Thyroid gland (tissue), 4 donors: ENCODE data around the gene CFHR5. TPM values are rescaled to one million over a fixed set of nuclear protein-coding genes. Genes with fewer than 3 reads are reported as not detected.
"Not testable (repeated sequence)": the region's sequence is repeated elsewhere in the genome, so short reads cannot be mapped to it uniquely, and the experiment has no call there.

Experiments used
- DNase-seq, 2 donors: peaks; one replicate each; pipeline ENCODE4 v3.0.0-alpha.2; 2019
- H3K27ac ChIP-seq, 3 donors: fragments of 200-600 bp; sonication (generic); 1 replicate in 2 of 3; 2 replicates in 1 of 3; pipeline ENCODE4 v1.5.1; 2016 to 2019; ENCODE audit warnings: mild to moderate bottlenecking in 1 of 3, moderate library complexity in 1 of 3
- H3K27me3 ChIP-seq: fragments of 200-600 bp; sonication (generic); one replicate; pipeline ENCODE4 v1.5.1; 2019
- H3K36me3 ChIP-seq, 2 donors: fragments of 200-600 bp; sonication (generic); one replicate each; pipeline ENCODE4 v1.5.1; 2016 to 2019
- H3K4me1 ChIP-seq, 2 donors: fragments of 200-600 bp; sonication (generic); one replicate each; pipeline ENCODE4 v1.5.1; 2017 to 2019
- H3K4me3 ChIP-seq, 3 donors: fragments of 200-600 bp; sonication (generic); replicated peaks in 1 of 3; 1 replicate in 2 of 3; 2 replicates in 1 of 3; pipeline ENCODE4 v1.5.1; 2016; ENCODE audit warnings: mild to moderate bottlenecking in 1 of 3
- H3K9me3 ChIP-seq: fragments of 200-600 bp; sonication (generic); one replicate; pipeline ENCODE4 v1.5.1; 2017
- CTCF ChIP-seq, 6 experiments: fragments of 200-600 bp in 3 of 6; fragments of 450-650 bp in 3 of 6; sonication (generic) in 3 of 6; IDR thresholded peaks; one replicate each; pipeline ENCODE4 v1.5.1; 2016 to 2019; ENCODE audit warnings: antibody characterized with exemption in 6 of 6, mild to moderate bottlenecking in 2 of 6, inconsistent platforms in 1 of 6, moderate library complexity in 1 of 6
- POLR2A ChIP-seq, 2 donors: fragments of 450-650 bp; IDR thresholded peaks; one replicate each; pipeline ENCODE4 v1.6.1; 2017; ENCODE audit warnings: antibody characterized with exemption in 2 of 2, mild to moderate bottlenecking in 2 of 2, moderate library complexity in 1 of 2
- WGBS, 2 donors: methylation state at CpG; one replicate each; pipeline ENCODE4 v1.1.5; 2017; 5-methylcytosine and 5-hydroxymethylcytosine counted together
- intact Hi-C: fragments of 100-400 bp; cut with DNase I; formaldehyde crosslinking; loops from one replicate; pipeline ENCODE4 v1.15.1; 2023
- total RNA-seq, 4 donors: library from RNA; depleted of rRNA; stranded (reverse); fragments of >200 nt; gene quantifications; one replicate each; pipeline ENCODE4 v1.2.3, GENCODE V29; 2016

Gene CFHR5
- total RNA-seq, 4 donors from 2014 or later, result not detected

GRCh38 chr1:197017558-197018146, 40.3 kb downstream of the CFHR5 start:
- TF ChIP-seq POLR2A (IDR thresholded peaks at IDR 0.05) (no peak), CTCF (IDR thresholded peaks at IDR 0.05) (no peak)
- Histone ChIP-seq H3K27me3 (no peaks in the 10 kb centered on the region), H3K36me3 (no peaks in the 10 kb centered on the region), H3K9me3 (no peaks in the 10 kb centered on the region), H3K4me3 (no peak overlapping the region), H3K27ac (no peak overlapping the region), H3K4me1 (no peaks in the 10 kb centered on the region)
- 75 to 80% methylated on average over 8 of the region's 8 CpGs for WGBS, 2 donors
- DNase-seq, result no peak
- intact Hi-C loops, result no loop called here

DNA sequence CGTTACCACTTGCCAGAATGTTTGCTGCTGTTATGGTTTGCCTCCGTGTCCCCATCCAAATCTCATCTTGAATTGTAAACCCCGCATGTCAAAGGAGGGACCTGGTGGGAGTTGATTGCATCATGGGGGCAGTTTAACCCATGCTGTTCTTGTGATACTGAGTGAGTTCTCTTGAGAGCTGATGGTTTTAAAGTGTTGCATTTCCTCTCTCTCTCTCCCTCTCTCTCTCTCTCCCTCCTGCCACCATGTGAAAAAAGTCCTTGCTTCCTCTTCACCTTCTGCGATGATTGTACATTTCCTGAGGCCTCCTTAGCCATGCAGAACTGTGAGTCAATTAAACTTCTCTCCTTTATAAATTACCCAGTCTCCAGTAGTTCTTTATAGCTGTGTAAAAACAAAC, 44.4 kb downstream of the CFHR5 start:
- Histone ChIP-seq H3K4me3 (no peak overlapping the region), H3K27ac (no peak overlapping the region), H3K9me3 (no peaks in the 10 kb centered on the region), H3K36me3 (no peaks in the 10 kb centered on the region), H3K27me3 (no peaks in the 10 kb centered on the region), H3K4me1 (no peaks in the 10 kb centered on the region)
- 44% methylated on average over 4 of the region's 4 CpGs for WGBS, 2 donors
- DNase-seq, result no peak
- intact Hi-C loops, result no loop called here
- no peak for TF ChIP-seq POLR2A (IDR thresholded peaks at IDR 0.05)
- no peak for TF ChIP-seq CTCF (IDR thresholded peaks at IDR 0.05)

DNA sequence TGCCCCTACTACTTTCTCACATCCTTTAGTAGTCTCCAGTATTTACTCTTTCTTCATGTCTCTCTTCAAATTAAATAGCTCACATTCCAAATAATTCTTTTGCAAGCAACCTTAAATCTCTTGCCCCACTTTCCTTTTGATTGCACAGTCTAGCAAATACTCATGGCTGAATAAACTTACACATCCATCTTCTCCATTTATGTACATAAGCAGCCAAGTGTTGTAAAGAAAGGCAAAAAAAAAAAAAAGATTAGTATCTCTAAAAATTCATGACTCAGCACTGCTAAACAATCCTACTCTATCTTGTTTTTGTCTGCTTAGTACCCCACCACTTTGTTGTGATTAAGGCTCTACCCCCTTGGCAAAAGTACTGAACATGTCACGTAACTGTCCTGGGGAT, 47.1 kb downstream of the CFHR5 start:
- no peak for DNase-seq
- TF ChIP-seq POLR2A (IDR thresholded peaks at IDR 0.05), result no peak
- no peak for TF ChIP-seq CTCF (IDR thresholded peaks at IDR 0.05)

GRCh38 chr1:197027359-197027758, 50.0 kb downstream of the CFHR5 start:
- no peak for TF ChIP-seq POLR2A (IDR thresholded peaks at IDR 0.05)
- no peak for TF ChIP-seq CTCF (IDR thresholded peaks at IDR 0.05)
- no peaks in the 10 kb centered on the region for H3K4me1 ChIP-seq
- intact Hi-C loops, result no loop called here
- no peaks in the 10 kb centered on the region for H3K36me3 ChIP-seq
- 64 to 69% methylated on average over 6 of the region's 6 CpGs for WGBS, 2 donors
- no peak overlapping the region for H3K27ac ChIP-seq
- no peak overlapping the region for H3K4me3 ChIP-seq
- DNase-seq, result no peak
- no peaks in the 10 kb centered on the region for H3K9me3 ChIP-seq
- no peaks in the 10 kb centered on the region for H3K27me3 ChIP-seq

More for the DNA sequence above, 47.1 kb downstream of the CFHR5 start:
- Histone ChIP-seq H3K27ac (no peak overlapping the region), H3K4me1 (no peaks in the 10 kb centered on the region), H3K4me3 (no peak overlapping the region), H3K9me3 (no peaks in the 10 kb centered on the region), H3K36me3 (no peaks in the 10 kb centered on the region), H3K27me3 (no peaks in the 10 kb centered on the region)
- intact Hi-C loops, result no loop called here
- 41 to 67% methylated on average over 1 of the region's 1 CpG for WGBS, 2 donors

GRCh38 chr1:197029749-197030148, 52.4 kb downstream of the CFHR5 start:
- H3K9me3 ChIP-seq, result no peaks in the 10 kb centered on the region
- H3K36me3 ChIP-seq, result no peaks in the 10 kb centered on the region
- H3K27ac ChIP-seq, result no peak overlapping the region
- H3K4me1 ChIP-seq, result no peaks in the 10 kb centered on the region
- DNase-seq, result no peak
- no peaks in the 10 kb centered on the region for H3K27me3 ChIP-seq
- TF ChIP-seq POLR2A (IDR thresholded peaks at IDR 0.05) (no peak), CTCF (IDR thresholded peaks at IDR 0.05) (no peak)
- intact Hi-C loops, result no loop called here
- H3K4me3 ChIP-seq, result no peak overlapping the region

GRCh38 chr1:197034631-197035339, 57.4 kb downstream of the CFHR5 start:
- H3K27me3 ChIP-seq, H3K27ac ChIP-seq, H3K4me3 ChIP-seq, H3K4me1 ChIP-seq, intact Hi-C loops, H3K9me3 ChIP-seq, H3K36me3 ChIP-seq, DNase-seq: not testable (repeated sequence)
- WGBS, 2 donors, result 83 to 90% methylated on average over 6 of the region's 6 CpGs
